PC-3 (cell line): ENCODE measurements around the gene ZFPM1.

ENCODE experiments used
- CTCF ChIP-seq: fragments of 300-600 bp; sonication (generic); conservative IDR thresholded peaks from 2 replicates; pipeline ENCODE4 v1.5.1; 2017; ENCODE audit warnings: antibody characterized with exemption, low read depth, mild to moderate bottlenecking, low read length
- EZH2 ChIP-seq: fragments of 300-600 bp; sonication (generic); IDR thresholded peaks from one replicate; pipeline ENCODE4 v1.6.1; 2017; ENCODE audit warnings: antibody characterized with exemption, mild to moderate bottlenecking, low read length; ENCODE audit not compliant: unreplicated experiment
- EZH2phosphoT487 ChIP-seq: fragments of 300-600 bp; sonication (generic); IDR thresholded peaks from 2 replicates; pipeline ENCODE4 v1.6.1; 2018; ENCODE audit warnings: mild to moderate bottlenecking, antibody characterized with exemption, low read length, borderline replicate concordance

- TF ChIP-seq CTCF = no peak
- no peak for TF ChIP-seq EZH2
- TF ChIP-seq EZH2phosphoT487 = no peak
Measured at GRCh38 chr16:88436796-88437195, 16.3 kb upstream of the ZFPM1 start.
